Natural killer cell (primary cell): ENCODE measurements around the gene AADACL2. TPM values are rescaled to one million over a fixed set of nuclear protein-coding genes. Genes with fewer than 3 reads are reported as not detected.

ENCODE experiments used
- ATAC-seq, 3 donors: fragments of 150-1000 bp in 2 of 3; fragments of 200-7000 bp in 1 of 3; cut with Tn5 transposase; 1 replicate in 1 of 3; 2 replicates in 2 of 3; pipeline ENCODE4 v1.10.0; 2021; ENCODE audit warnings: mild to moderate bottlenecking in 2 of 3, moderate library complexity in 2 of 3
- DNase-seq, 2 donors: peaks; one replicate each; pipeline versions ENCODE4 v3.0.0 to v3.0.0-alpha.2; 2013 to 2021; ENCODE audit warnings: mixed read lengths in 1 of 2
- H3K27ac ChIP-seq: one replicate; pipeline ENCODE4 v1.5.1; 2013; ENCODE audit warnings: mild to moderate bottlenecking, low read length
- H3K27me3 ChIP-seq: one replicate; pipeline ENCODE4 v1.6.1; 2013; ENCODE audit warnings: low read length; ENCODE audit not compliant: control insufficient read depth, insufficient read depth
- H3K36me3 ChIP-seq: one replicate; pipeline ENCODE4 v1.6.1; 2013; ENCODE audit warnings: low read length; ENCODE audit not compliant: control insufficient read depth, insufficient read depth
- H3K4me1 ChIP-seq: one replicate; pipeline ENCODE4 v1.6.1; 2013; ENCODE audit warnings: low read length; ENCODE audit not compliant: control insufficient read depth, insufficient read depth
- H3K4me3 ChIP-seq: one replicate; pipeline ENCODE4 v1.5.1; 2013; ENCODE audit warnings: low read length
- H3K9me3 ChIP-seq: one replicate; pipeline ENCODE4 v1.6.1; 2013; ENCODE audit warnings: low read length; ENCODE audit not compliant: control insufficient read depth, insufficient read depth
- H3K27ac Mint-ChIP-seq, 2 donors: one replicate each; pipeline ENCODE4 v1.8.0; 2022; ENCODE audit warnings: mild to moderate bottlenecking in 2 of 2, mixed read lengths in 2 of 2, moderate library complexity in 1 of 2
- H3K27me3 Mint-ChIP-seq, 2 donors: one replicate each; pipeline ENCODE4 v1.8.0; 2022; ENCODE audit warnings: low read depth in 2 of 2, mixed read lengths in 2 of 2
- H3K36me3 Mint-ChIP-seq: one replicate; pipeline ENCODE4 v1.8.0; 2022; ENCODE audit warnings: mixed read lengths
- H3K4me1 Mint-ChIP-seq, 2 donors: one replicate each; pipeline ENCODE4 v1.8.0; 2022; ENCODE audit warnings: mixed read lengths in 2 of 2
- H3K4me3 Mint-ChIP-seq: one replicate; pipeline ENCODE4 v1.8.0; 2022; ENCODE audit warnings: mild to moderate bottlenecking, moderate library complexity, mixed read lengths
- H3K9me3 Mint-ChIP-seq, 2 donors: one replicate each; pipeline ENCODE4 v1.8.0; 2022; ENCODE audit warnings: mixed read lengths in 2 of 2
- WGBS: methylation state at CpG from one replicate; pipeline ENCODE4 v1.1.7; 2013; ENCODE audit warnings: missing lambda C conversion rate; ENCODE audit not compliant: insufficient coverage; 5-methylcytosine and 5-hydroxymethylcytosine counted together
- intact Hi-C: fragments of 100-400 bp; cut with micrococcal nuclease; formaldehyde crosslinking; loops from one replicate; pipeline ENCODE4 v1.14.2; 2022
- total RNA-seq, 4 donors: library from RNA; stranded (reverse); fragments of 120-200 nt in 1 of 4; gene quantifications; one replicate each; pipeline versions ENCODE4 v1.2.3 to v1.2.4, GENCODE V29; 2013 to 2022
- TF ChIP-seq, protein P1 (sequence below): fragments of 200-600 bp; IDR thresholded peaks from one replicate; pipeline ENCODE4 v1.8.0; 2022; ENCODE audit warnings: antibody characterized with exemption

AADACL2 gene, protein sequence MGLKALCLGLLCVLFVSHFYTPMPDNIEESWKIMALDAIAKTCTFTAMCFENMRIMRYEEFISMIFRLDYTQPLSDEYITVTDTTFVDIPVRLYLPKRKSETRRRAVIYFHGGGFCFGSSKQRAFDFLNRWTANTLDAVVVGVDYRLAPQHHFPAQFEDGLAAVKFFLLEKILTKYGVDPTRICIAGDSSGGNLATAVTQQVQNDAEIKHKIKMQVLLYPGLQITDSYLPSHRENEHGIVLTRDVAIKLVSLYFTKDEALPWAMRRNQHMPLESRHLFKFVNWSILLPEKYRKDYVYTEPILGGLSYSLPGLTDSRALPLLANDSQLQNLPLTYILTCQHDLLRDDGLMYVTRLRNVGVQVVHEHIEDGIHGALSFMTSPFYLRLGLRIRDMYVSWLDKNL
- total RNA-seq = not detected
- not detected for total RNA-seq (2013)

DNA sequence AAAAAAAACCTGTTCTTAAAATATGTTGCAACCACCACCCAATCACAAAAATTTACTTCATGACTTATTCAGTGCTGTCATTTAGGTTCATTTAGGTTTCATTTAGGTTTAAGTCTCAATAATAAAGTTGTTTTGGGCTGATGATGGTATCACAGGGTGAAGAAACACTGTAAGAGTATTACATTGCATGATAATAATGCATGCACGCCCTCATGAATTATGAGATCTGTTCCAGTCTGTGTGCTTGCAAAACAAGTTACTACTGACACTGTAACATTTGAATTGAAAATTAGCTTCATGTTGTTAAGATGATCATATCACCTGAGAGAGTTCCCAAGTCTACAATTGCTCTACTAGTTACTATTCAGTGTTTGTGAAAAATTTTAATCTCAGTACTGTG, at the start of gene AADACL2:
AADACL2 (plus strand) TSS at position 315 of the 400 bp plus-strand sequence. CDS start 109 bp downstream, outside the sequence.
- TF ChIP-seq, protein P1, sequence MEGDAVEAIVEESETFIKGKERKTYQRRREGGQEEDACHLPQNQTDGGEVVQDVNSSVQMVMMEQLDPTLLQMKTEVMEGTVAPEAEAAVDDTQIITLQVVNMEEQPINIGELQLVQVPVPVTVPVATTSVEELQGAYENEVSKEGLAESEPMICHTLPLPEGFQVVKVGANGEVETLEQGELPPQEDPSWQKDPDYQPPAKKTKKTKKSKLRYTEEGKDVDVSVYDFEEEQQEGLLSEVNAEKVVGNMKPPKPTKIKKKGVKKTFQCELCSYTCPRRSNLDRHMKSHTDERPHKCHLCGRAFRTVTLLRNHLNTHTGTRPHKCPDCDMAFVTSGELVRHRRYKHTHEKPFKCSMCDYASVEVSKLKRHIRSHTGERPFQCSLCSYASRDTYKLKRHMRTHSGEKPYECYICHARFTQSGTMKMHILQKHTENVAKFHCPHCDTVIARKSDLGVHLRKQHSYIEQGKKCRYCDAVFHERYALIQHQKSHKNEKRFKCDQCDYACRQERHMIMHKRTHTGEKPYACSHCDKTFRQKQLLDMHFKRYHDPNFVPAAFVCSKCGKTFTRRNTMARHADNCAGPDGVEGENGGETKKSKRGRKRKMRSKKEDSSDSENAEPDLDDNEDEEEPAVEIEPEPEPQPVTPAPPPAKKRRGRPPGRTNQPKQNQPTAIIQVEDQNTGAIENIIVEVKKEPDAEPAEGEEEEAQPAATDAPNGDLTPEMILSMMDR = no peak
- 93% methylated on average over 1 of the region's 1 CpG for WGBS
- no peaks in the 10 kb centered on the region for H3K9me3 ChIP-seq
- no peak within 1 kb of the TSS for H3K27ac ChIP-seq
- intact Hi-C loops = no loop called here
- peaks cover 0 to under 1% of the 10 kb centered on the region in 2 donors for H3K9me3 Mint-ChIP-seq
- H3K27me3 ChIP-seq = no peaks in the 10 kb centered on the region
- peaks cover 4 to 13% of the 10 kb centered on the region in 2 donors for H3K27me3 Mint-ChIP-seq
- no peak within 1 kb of the TSS for H3K4me3 Mint-ChIP-seq
- no peak for ATAC-seq
- H3K27ac Mint-ChIP-seq = no peak within 1 kb of the TSS
- no peaks in the 10 kb centered on the region for H3K36me3 Mint-ChIP-seq
- no peaks in the 10 kb centered on the region for H3K4me1 ChIP-seq
- H3K36me3 ChIP-seq = no peaks in the 10 kb centered on the region
- H3K4me1 Mint-ChIP-seq = no peaks in the 10 kb centered on the region
- no peak within 1 kb of the TSS for H3K4me3 ChIP-seq
- no peak for DNase-seq

DNA sequence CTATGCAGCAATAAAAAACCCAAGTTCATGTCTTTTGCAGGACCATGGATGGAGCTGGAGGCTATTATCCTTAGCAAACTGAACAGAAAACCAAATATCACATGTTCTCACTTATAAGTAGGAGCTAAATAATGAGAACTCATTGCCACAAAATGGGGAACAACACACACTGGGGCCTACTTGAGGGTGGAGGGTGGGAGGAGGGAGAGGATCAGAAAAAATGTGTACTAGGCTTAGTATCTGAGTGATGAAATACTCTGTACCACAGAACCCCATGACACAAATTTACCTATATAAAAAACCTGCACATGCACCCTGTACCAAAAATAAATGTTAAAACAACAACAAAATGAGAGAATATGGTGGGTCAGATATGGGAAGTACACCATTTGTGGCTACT, 49.6 kb upstream of the AADACL2 start:
- Mint-ChIP-seq H3K4me1 (no peaks in the 10 kb centered on the region), H3K4me3 (no peak overlapping the region), H3K27ac (no peak overlapping the region), H3K9me3 (no peaks in the 10 kb centered on the region), H3K36me3 (no peaks in the 10 kb centered on the region), H3K27me3 (no peaks in the 10 kb centered on the region)
- Histone ChIP-seq H3K36me3 (no peaks in the 10 kb centered on the region), H3K27ac (no peak overlapping the region), H3K4me3 (no peak overlapping the region), H3K4me1 (no peaks in the 10 kb centered on the region), H3K9me3 (no peaks in the 10 kb centered on the region), H3K27me3 (no peaks in the 10 kb centered on the region)
- no peak for DNase-seq
- intact Hi-C loops = no loop called here
- TF ChIP-seq, protein P1 = no peak
- ATAC-seq = no peak

DNA sequence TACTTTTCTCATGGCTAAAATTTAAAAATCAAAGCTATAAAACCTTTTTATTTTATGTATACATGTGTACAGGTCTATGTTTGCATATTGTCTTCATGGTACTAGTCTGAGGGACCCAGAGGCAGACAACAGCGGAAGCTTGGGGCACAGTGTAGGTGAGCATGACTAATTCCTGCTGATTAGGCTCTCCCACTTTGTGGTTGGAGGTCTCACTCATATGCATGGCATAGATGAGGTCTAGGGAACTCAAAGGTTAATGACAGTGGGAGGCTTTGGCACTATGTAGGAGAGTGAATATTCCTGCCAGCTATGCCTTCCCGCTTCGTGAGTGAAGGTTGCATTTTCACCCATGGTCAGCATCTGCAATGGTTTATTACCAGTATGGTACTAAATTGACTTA, 47.5 kb upstream of the AADACL2 start:
- DNase-seq (no peak), ATAC-seq (no peak)
- Mint-ChIP-seq H3K4me1 (no peaks in the 10 kb centered on the region), H3K9me3 (no peaks in the 10 kb centered on the region), H3K27ac (no peak overlapping the region), H3K4me3 (no peak overlapping the region), H3K36me3 (no peaks in the 10 kb centered on the region), H3K27me3 (no peaks in the 10 kb centered on the region)
- Histone ChIP-seq H3K9me3 (no peaks in the 10 kb centered on the region), H3K4me1 (no peaks in the 10 kb centered on the region), H3K36me3 (no peaks in the 10 kb centered on the region), H3K27me3 (no peaks in the 10 kb centered on the region), H3K27ac (no peak overlapping the region), H3K4me3 (no peak overlapping the region)
- intact Hi-C loops = no loop called here
- TF ChIP-seq, protein P1 = no peak
- 89% methylated on average over 3 of the region's 3 CpGs for WGBS

DNA sequence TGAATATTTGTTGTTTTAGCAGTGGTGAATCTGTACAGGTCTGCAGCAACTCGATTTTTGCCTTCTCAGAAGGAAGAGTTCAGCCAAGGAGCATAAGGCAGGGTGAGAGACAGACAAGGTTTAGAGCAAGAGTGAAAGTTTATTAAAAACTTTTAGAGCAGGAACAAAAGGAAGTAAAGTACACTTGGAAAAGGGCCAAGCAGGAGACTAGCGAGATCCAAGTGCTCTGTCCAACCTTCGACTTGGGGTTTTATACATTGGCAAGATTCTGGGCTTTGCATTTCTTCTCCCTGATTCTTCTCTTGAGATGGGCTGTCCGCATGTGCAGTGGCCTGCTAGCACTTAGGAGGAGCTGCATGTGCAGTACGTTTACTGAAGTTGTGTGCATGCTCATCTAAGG, 46.7 kb upstream of the AADACL2 start:
- Mint-ChIP-seq H3K4me1 (no peaks in the 10 kb centered on the region), H3K9me3 (no peaks in the 10 kb centered on the region), H3K27ac (no peak overlapping the region), H3K27me3 (no peaks in the 10 kb centered on the region), H3K4me3 (no peak overlapping the region), H3K36me3 (no peaks in the 10 kb centered on the region)
- intact Hi-C loops = no loop called here
- Histone ChIP-seq H3K9me3 (no peaks in the 10 kb centered on the region), H3K4me3 (no peak overlapping the region), H3K4me1 (no peaks in the 10 kb centered on the region), H3K27ac (no peak overlapping the region), H3K27me3 (no peaks in the 10 kb centered on the region), H3K36me3 (no peaks in the 10 kb centered on the region)
- TF ChIP-seq, protein P1 = no peak
- 44% methylated on average over 5 of the region's 5 CpGs for WGBS
- DNase-seq (no peak), ATAC-seq (no peak)
